Heart right ventricle (tissue), 16 donors: Measurements from ENCODE around the gene TMEM91. TPM values are rescaled to one million over a fixed set of nuclear protein-coding genes. Genes with fewer than 3 reads are reported as not detected.
A peak's percentile ranks its signal among the peaks of the same experiment; 100 is the strongest.
"Not testable (repeated sequence)": the region's sequence is repeated elsewhere in the genome, so short reads cannot be mapped to it uniquely, and the experiment has no call there.

Source experiments
- ATAC-seq, 8 donors: fragments of 200-7000 bp; cut with Tn5 transposase; one replicate each; pipeline ENCODE4 v1.9.1; 2020; ENCODE audit warnings: mild to moderate bottlenecking in 8 of 8, moderate library complexity in 8 of 8, moderate number of reproducible peaks in 1 of 8
- DNase-seq, 2 donors: peaks; one replicate each; pipeline ENCODE4 v3.0.0-alpha.2; 2020
- H3K27ac ChIP-seq, 10 donors: fragments of 200-600 bp; sonication (generic) in 2 of 10; one replicate each; pipeline versions ENCODE4 v1.5.0 to v1.8.0; 2020 to 2022; ENCODE audit warnings: mild to moderate bottlenecking in 3 of 10
- H3K27me3 ChIP-seq, 7 donors: fragments of 200-600 bp; one replicate each; pipeline ENCODE4 v1.8.0; 2021 to 2022; ENCODE audit warnings: mild to moderate bottlenecking in 2 of 7
- H3K36me3 ChIP-seq, 9 donors: fragments of 200-600 bp; sonication (generic) in 1 of 9; one replicate each; pipeline versions ENCODE4 v1.5.0 to v1.8.0; 2020 to 2022; ENCODE audit warnings: mild to moderate bottlenecking in 2 of 9
- H3K4me1 ChIP-seq, 9 donors: fragments of 200-600 bp; sonication (generic) in 1 of 9; one replicate each; pipeline versions ENCODE4 v1.5.0 to v1.8.0; 2020 to 2022; ENCODE audit warnings: mild to moderate bottlenecking in 4 of 9
- H3K4me3 ChIP-seq, 10 donors: fragments of 200-600 bp; sonication (generic) in 2 of 10; one replicate each; pipeline versions ENCODE4 v1.5.0 to v1.8.0; 2020 to 2022; ENCODE audit warnings: mild to moderate bottlenecking in 7 of 10, moderate library complexity in 2 of 10
- H3K9me3 ChIP-seq, 11 donors: fragments of 200-600 bp in 10 of 11; sonication (generic) in 2 of 11; one replicate each; pipeline versions ENCODE4 v1.5.0 to v1.8.0; 2013 to 2022; ENCODE audit warnings: mild to moderate bottlenecking in 2 of 11, control low read depth in 1 of 11, moderate library complexity in 1 of 11
- CTCF ChIP-seq, 9 donors: fragments of 200-600 bp; sonication (generic) in 2 of 9; IDR thresholded peaks; one replicate each; pipeline versions ENCODE4 v1.5.0 to v1.8.0; 2021 to 2022; ENCODE audit warnings: antibody characterized with exemption in 9 of 9, mild to moderate bottlenecking in 5 of 9, moderate library complexity in 1 of 9
- WGBS, 2 donors: extraction: QIAGEN DNeasy Blood & Tissue Kit; methylation state at CpG; one replicate each; pipeline ENCODE4 v1.1.7; 2013; ENCODE audit warnings: inconsistent platforms in 1 of 2; 5-methylcytosine and 5-hydroxymethylcytosine counted together
- intact Hi-C, 10 donors: fragments of 100-400 bp; cut with DNase I; formaldehyde crosslinking; loops; one replicate each; pipeline versions ENCODE4 v1.11.1 to v1.14.2; 2022
- polyA plus RNA-seq, 2 donors: library from polyadenylated mRNA; stranded (reverse); fragments of 200-250 nt; gene quantifications; one replicate each; pipeline ENCODE4 v1.2.3, GENCODE V29; 2013
- total RNA-seq, 10 donors: library from RNA; stranded (reverse); fragmentation: NEBNext Ultra II Directional in 3 of 10; extraction: Animal tissue kit (Norgen Biotek cat#: 25700) in 3 of 10; gene quantifications; one replicate each; pipeline versions ENCODE4 v1.2.1 to v1.2.4, GENCODE V29; 2021 to 2023
- donor health status: Arrhythmogenic right ventricular cardiomyopathy.
- donor health status: ischemic (EF 13 %, LVEDD 7.1; RV severe dilation, severe dysfunction).
- donor health status: healthy with polysubstance abuse.
- donor health status: DM: no; HTN: yes; CAD: no.
- donor health status: DM: no; HTN: no; CAD: no.
- donor health status: ischemic (EF 25% LVEDD 6.9; RV normal size, moderate dysfunction).
- donor health status: ischemic (EF 25% LVEDD 5.7; RV mildly dilated, moderate dysfunction).
- donor health status: healthy.
- donor health status: DM: yes; HTN: yes; CAD: no.
- donor health status: Ischemic cardiomyopathy.
- donor health status: ischemic (EF 35%, LVEDD 5.7; RV mildly dilated, moderate dysfunction).
- donor health status: nonischemic (EF 11% LVEDD 7.7; RV severe dilation, severe dysfunction).
- donor health status: DM: yes; HTN: yes; CAD: no.
- donor health status: PGD.
- donor health status: ischemic (EF 29% LVEDD 5.4; RV normal size, mild dysfunction).
- donor health status: nonischemic (EF 23%, LVEDD 6.1; RV moderate dilation, normal function).

Gene TMEM91
- total and polyA plus RNA-seq, 12 donors, result 1.2 to 11.3 (median 2.1) TPM

- Histone ChIP-seq H3K27me3 (no peaks in the 10 kb centered on the region), H3K4me3 (peak overlapping the region; percentile 20 to 89 (median 71)), H3K36me3 (peaks cover 0 to 6% (median 0%) of the 10 kb centered on the region in 9 donors), H3K27ac (peak overlapping the region; percentile 75 to 99 (median 97)), H3K4me1 (peaks cover 2 to 67% (median 15%) of the 10 kb centered on the region in 9 donors), H3K9me3 (no peaks in the 10 kb centered on the region)
- ATAC-seq (no peak), DNase-seq (no peak)
- TF ChIP-seq CTCF (IDR thresholded peaks at IDR 0.05), result no peak
- intact Hi-C loops, result loop anchor here in 3 of 10 donors (1.0 to 5.0 kb wide), 4 partner anchors 30 to 102 kb away; partner anchors contain the start of genes BCKDHA (in 1 of the 3), EXOSC5 (in 1 of the 3) and HNRNPUL1 (in 1 of the 3)
- WGBS, 2 donors, result 75 to 77% methylated on average over 14 of the region's 14 CpGs
Observed at GRCh38 chr19:41364524-41365391, 11.6 kb upstream of the TMEM91 start.

DNA sequence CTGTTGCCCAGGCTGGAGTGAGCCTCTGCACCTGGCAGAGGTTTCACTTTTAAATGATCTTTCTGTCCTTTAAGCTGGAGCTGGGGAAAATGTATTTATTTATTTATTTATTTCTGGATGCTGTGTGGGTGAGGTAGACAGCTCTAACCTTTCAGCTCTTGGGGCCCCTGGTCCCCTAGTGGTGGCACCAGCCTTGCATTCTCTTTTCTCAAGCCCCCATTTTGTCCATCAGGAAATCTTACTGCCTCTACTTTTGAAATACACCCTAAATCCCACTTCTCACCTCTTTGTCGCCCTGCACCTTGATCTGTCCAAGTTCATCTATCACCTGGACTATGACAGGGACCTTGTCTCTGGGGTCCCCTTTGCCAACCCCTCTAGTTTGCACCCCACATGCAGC, 10.2 kb upstream of the TMEM91 start:
- DNase-seq, result no peak

DNA sequence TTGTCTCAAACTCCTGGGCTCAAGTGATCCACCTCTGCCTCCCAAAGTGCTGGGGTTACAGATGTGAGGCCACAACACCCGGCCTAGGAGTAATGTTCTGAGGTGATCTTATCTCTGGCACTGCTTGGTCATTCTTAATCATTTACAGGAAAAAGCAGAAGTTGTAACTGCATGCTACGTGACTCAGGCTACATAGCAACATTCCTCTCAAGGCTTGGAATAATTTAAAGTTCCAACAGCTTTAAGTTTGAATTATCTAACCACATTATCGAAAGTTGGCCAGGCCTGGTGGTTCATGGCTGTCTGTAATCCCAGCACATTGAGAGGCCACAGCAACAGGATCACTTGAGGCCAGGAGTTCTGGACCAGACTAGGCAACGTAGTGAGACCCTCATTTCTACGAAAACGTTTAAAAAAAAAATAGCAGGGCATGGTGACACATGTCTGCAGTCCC, 8.5 kb upstream of the TMEM91 start:
- intact Hi-C loops, result no loop called here
- DNase-seq (no peak), ATAC-seq (no peak)
- Histone ChIP-seq H3K4me3 (no peak overlapping the region), H3K27me3 (no peaks in the 10 kb centered on the region), H3K36me3 (no peaks in the 10 kb centered on the region), H3K27ac (peak overlapping the region in 2 of 10 donors; percentile 36 to 84), H3K9me3 (no peaks in the 10 kb centered on the region), H3K4me1 (peaks cover 2 to 63% (median 15%) of the 10 kb centered on the region in 9 donors)
- WGBS, 2 donors, result 69 to 79% methylated on average over 6 of the region's 6 CpGs
- TF ChIP-seq CTCF (IDR thresholded peaks at IDR 0.05), result no peak

More for the DNA sequence above, 10.2 kb upstream of the TMEM91 start:
- no peak for ATAC-seq
- intact Hi-C loops, result no loop called here
- H3K9me3 ChIP-seq, result no peaks in the 10 kb centered on the region
- 95 to 100% methylated on average over 1 of the region's 1 CpG for WGBS, 2 donors
- H3K4me1 ChIP-seq, result peaks cover 2 to 69% (median 15%) of the 10 kb centered on the region in 9 donors
- no peak for TF ChIP-seq CTCF (IDR thresholded peaks at IDR 0.05)
- peaks cover 0 to 3% (median 0%) of the 10 kb centered on the region in 9 donors for H3K36me3 ChIP-seq
- H3K27me3 ChIP-seq, result no peaks in the 10 kb centered on the region
- peak overlapping the region in 1 of 10 donors; percentile 98 for H3K27ac ChIP-seq
- no peak overlapping the region for H3K4me3 ChIP-seq

DNA sequence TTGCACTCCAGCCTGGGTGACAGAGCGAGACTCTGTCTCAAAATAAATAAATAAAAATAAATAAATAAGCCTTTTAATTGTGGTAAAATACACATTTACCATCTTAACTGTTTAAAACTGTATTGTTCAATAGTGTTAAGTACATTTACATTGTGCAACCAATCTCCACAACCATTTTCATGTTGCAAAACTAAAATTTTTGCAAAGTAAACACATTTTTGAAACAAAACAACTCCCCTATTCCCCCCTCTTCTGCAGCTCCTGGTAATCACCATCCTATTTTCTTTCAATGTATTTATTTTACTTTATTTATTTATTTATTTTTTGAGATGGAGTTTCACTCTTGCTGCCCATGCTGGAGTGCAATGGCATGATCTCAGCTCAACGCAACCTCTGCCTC, 6.6 kb upstream of the TMEM91 start:
- intact Hi-C loops, result no loop called here
- Histone ChIP-seq H3K27ac (no peak overlapping the region), H3K9me3 (no peaks in the 10 kb centered on the region), H3K27me3 (no peaks in the 10 kb centered on the region), H3K4me1 (peaks cover 0 to 60% (median 17%) of the 10 kb centered on the region in 9 donors), H3K4me3 (no peak overlapping the region), H3K36me3 (no peaks in the 10 kb centered on the region)
- WGBS, 2 donors, result 95 to 98% methylated on average over 2 of the region's 2 CpGs
- TF ChIP-seq CTCF (IDR thresholded peaks at IDR 0.05), result no peak
- ATAC-seq (no peak), DNase-seq (no peak)

- ATAC-seq, H3K36me3 ChIP-seq, H3K27me3 ChIP-seq, H3K9me3 ChIP-seq, H3K27ac ChIP-seq, H3K4me3 ChIP-seq, DNase-seq, intact Hi-C loops: not testable (repeated sequence)
- peaks cover 0 to 52% (median 20%) of the 10 kb centered on the region in 9 donors for H3K4me1 ChIP-seq
- 96 to 98% methylated on average over 5 of the region's 5 CpGs for WGBS, 2 donors
Observed at GRCh38 chr19:41371119-41371518, 5.2 kb upstream of the TMEM91 start.
